ENCODE results near the gene PITPNC1.

The PITPNC1 gene

GRCh38 chr17:67353161-67353560 lies 23.9 kb upstream of the PITPNC1 start:
- Histone ChIP-seq H3K27ac (ENCODE audit: low read depth, low read length) (no peak overlapping the region), H3K4me1 (ENCODE audit: control insufficient read depth in 1 of 2, insufficient read depth in 2 of 2, low read length in 2 of 2) (no peaks in the 10 kb centered on the region), H3K9me3 (ENCODE audit: control insufficient read depth in 1 of 2, low read length in 2 of 2) (no peaks in the 10 kb centered on the region), H3K9ac (ENCODE audit: low read depth in 1 of 2, low read length in 2 of 2) (no peak overlapping the region), H3K27me3 (ENCODE audit: control insufficient read depth in 1 of 2, insufficient read depth in 2 of 2, low read length in 2 of 2) (no peaks in the 10 kb centered on the region), H3K36me3 (ENCODE audit: control insufficient read depth in 1 of 2, insufficient read depth in 2 of 2, low read length in 2 of 2) (peaks cover 37 to 77% of the 10 kb centered on the region in 2 donors), H3K4me3 (ENCODE audit: low read depth in 1 of 2, low read length in 2 of 2) (no peak overlapping the region)

GRCh38 chr17:67353929-67354574 lies 23.0 kb upstream of the PITPNC1 start:
- no peaks in the 10 kb centered on the region for H3K4me1 ChIP-seq (ENCODE audit: control insufficient read depth in 1 of 2, insufficient read depth in 2 of 2, low read length in 2 of 2)
- no peak overlapping the region for H3K27ac ChIP-seq (ENCODE audit: low read depth, low read length)
- H3K9me3 ChIP-seq (ENCODE audit: control insufficient read depth in 1 of 2, low read length in 2 of 2), result no peaks in the 10 kb centered on the region
- H3K36me3 ChIP-seq (ENCODE audit: control insufficient read depth in 1 of 2, insufficient read depth in 2 of 2, low read length in 2 of 2), result peaks cover 34 to 73% of the 10 kb centered on the region in 2 donors
- no peak overlapping the region for H3K4me3 ChIP-seq (ENCODE audit: low read depth in 1 of 2, low read length in 2 of 2)
- H3K9ac ChIP-seq (ENCODE audit: low read depth in 1 of 2, low read length in 2 of 2), result no peak overlapping the region
- no peaks in the 10 kb centered on the region for H3K27me3 ChIP-seq (ENCODE audit: control insufficient read depth in 1 of 2, insufficient read depth in 2 of 2, low read length in 2 of 2)

GRCh38 chr17:67358612-67359011 lies 18.5 kb upstream of the PITPNC1 start:
- no peak overlapping the region for H3K4me3 ChIP-seq (ENCODE audit: low read depth in 1 of 2, low read length in 2 of 2)
- H3K27ac ChIP-seq (ENCODE audit: low read depth, low read length), result no peak overlapping the region
- H3K4me1 ChIP-seq (ENCODE audit: control insufficient read depth in 1 of 2, insufficient read depth in 2 of 2, low read length in 2 of 2), result peaks cover 4 to 10% of the 10 kb centered on the region in 2 donors
- H3K9ac ChIP-seq (ENCODE audit: low read depth in 1 of 2, low read length in 2 of 2), result no peak overlapping the region
- no peaks in the 10 kb centered on the region for H3K9me3 ChIP-seq (ENCODE audit: control insufficient read depth in 1 of 2, low read length in 2 of 2)
- H3K36me3 ChIP-seq (ENCODE audit: control insufficient read depth in 1 of 2, insufficient read depth in 2 of 2, low read length in 2 of 2), result peaks cover 18 to 61% of the 10 kb centered on the region in 2 donors
- H3K27me3 ChIP-seq (ENCODE audit: control insufficient read depth in 1 of 2, insufficient read depth in 2 of 2, low read length in 2 of 2), result no peaks in the 10 kb centered on the region

GRCh38 chr17:67359960-67360791 lies 16.9 kb upstream of the PITPNC1 start:
- no peaks in the 10 kb centered on the region for H3K9me3 ChIP-seq (ENCODE audit: control insufficient read depth in 1 of 2, low read length in 2 of 2)
- H3K4me3 ChIP-seq (ENCODE audit: low read depth in 1 of 2, low read length in 2 of 2), result no peak overlapping the region
- no peak overlapping the region for H3K9ac ChIP-seq (ENCODE audit: low read depth in 1 of 2, low read length in 2 of 2)
- peaks cover 18 to 46% of the 10 kb centered on the region in 2 donors for H3K36me3 ChIP-seq (ENCODE audit: control insufficient read depth in 1 of 2, insufficient read depth in 2 of 2, low read length in 2 of 2)
- H3K27ac ChIP-seq (ENCODE audit: low read depth, low read length), result no peak overlapping the region
- H3K27me3 ChIP-seq (ENCODE audit: control insufficient read depth in 1 of 2, insufficient read depth in 2 of 2, low read length in 2 of 2), result no peaks in the 10 kb centered on the region
- H3K4me1 ChIP-seq (ENCODE audit: control insufficient read depth in 1 of 2, insufficient read depth in 2 of 2, low read length in 2 of 2), result peaks cover 17 to 21% of the 10 kb centered on the region in 2 donors

- Histone ChIP-seq H3K27ac (ENCODE audit: low read depth, low read length) (no peak overlapping the region), H3K4me3 (ENCODE audit: low read depth in 1 of 2, low read length in 2 of 2) (no peak overlapping the region), H3K9ac (ENCODE audit: low read depth in 1 of 2, low read length in 2 of 2) (no peak overlapping the region), H3K9me3 (ENCODE audit: control insufficient read depth in 1 of 2, low read length in 2 of 2) (no peaks in the 10 kb centered on the region), H3K27me3 (ENCODE audit: control insufficient read depth in 1 of 2, insufficient read depth in 2 of 2, low read length in 2 of 2) (no peaks in the 10 kb centered on the region), H3K4me1 (ENCODE audit: control insufficient read depth in 1 of 2, insufficient read depth in 2 of 2, low read length in 2 of 2) (peaks cover 20 to 26% of the 10 kb centered on the region in 2 donors), H3K36me3 (ENCODE audit: control insufficient read depth in 1 of 2, insufficient read depth in 2 of 2, low read length in 2 of 2) (peaks cover 17 to 40% of the 10 kb centered on the region in 2 donors)
These were observed 16.2 kb upstream of the PITPNC1 start for GRCh38 chr17:67360880-67361279.

GRCh38 chr17:67362173-67362572 lies 14.9 kb upstream of the PITPNC1 start:
- no peaks in the 10 kb centered on the region for H3K27me3 ChIP-seq (ENCODE audit: control insufficient read depth in 1 of 2, insufficient read depth in 2 of 2, low read length in 2 of 2)
- no peak overlapping the region for H3K4me3 ChIP-seq (ENCODE audit: low read depth in 1 of 2, low read length in 2 of 2)
- H3K9ac ChIP-seq (ENCODE audit: low read depth in 1 of 2, low read length in 2 of 2), result no peak overlapping the region
- H3K9me3 ChIP-seq (ENCODE audit: control insufficient read depth in 1 of 2, low read length in 2 of 2), result no peaks in the 10 kb centered on the region
- H3K36me3 ChIP-seq (ENCODE audit: control insufficient read depth in 1 of 2, insufficient read depth in 2 of 2, low read length in 2 of 2), result peaks cover 8 to 30% of the 10 kb centered on the region in 2 donors
- H3K4me1 ChIP-seq (ENCODE audit: control insufficient read depth in 1 of 2, insufficient read depth in 2 of 2, low read length in 2 of 2), result peaks cover 20 to 26% of the 10 kb centered on the region in 2 donors
- no peak overlapping the region for H3K27ac ChIP-seq (ENCODE audit: low read depth, low read length)

GRCh38 chr17:67364847-67365737 lies 12.0 kb upstream of the PITPNC1 start:
- no peaks in the 10 kb centered on the region for H3K9me3 ChIP-seq (ENCODE audit: control insufficient read depth in 1 of 2, low read length in 2 of 2)
- peak overlapping the region; percentile 82 to 88 for H3K4me3 ChIP-seq (ENCODE audit: low read depth in 1 of 2, low read length in 2 of 2)
- H3K27me3 ChIP-seq (ENCODE audit: control insufficient read depth in 1 of 2, insufficient read depth in 2 of 2, low read length in 2 of 2), result no peaks in the 10 kb centered on the region
- peak overlapping the region; percentile 95 to 98 for H3K9ac ChIP-seq (ENCODE audit: low read depth in 1 of 2, low read length in 2 of 2)
- no peak overlapping the region for H3K27ac ChIP-seq (ENCODE audit: low read depth, low read length)
- H3K4me1 ChIP-seq (ENCODE audit: control insufficient read depth in 1 of 2, insufficient read depth in 2 of 2, low read length in 2 of 2), result peaks cover 20 to 24% of the 10 kb centered on the region in 2 donors
- H3K36me3 ChIP-seq (ENCODE audit: control insufficient read depth in 1 of 2, insufficient read depth in 2 of 2, low read length in 2 of 2), result peaks cover 0 to 12% of the 10 kb centered on the region in 2 donors

GRCh38 chr17:67365738-67366192 lies 11.3 kb upstream of the PITPNC1 start:
- Histone ChIP-seq H3K36me3 (ENCODE audit: control insufficient read depth in 1 of 2, insufficient read depth in 2 of 2, low read length in 2 of 2) (peaks cover 0 to 5% of the 10 kb centered on the region in 2 donors), H3K4me3 (ENCODE audit: low read depth in 1 of 2, low read length in 2 of 2) (peak overlapping the region; percentile 82 to 88), H3K9me3 (ENCODE audit: control insufficient read depth in 1 of 2, low read length in 2 of 2) (no peaks in the 10 kb centered on the region), H3K27ac (ENCODE audit: low read depth, low read length) (peak overlapping the region; percentile 72), H3K27me3 (ENCODE audit: control insufficient read depth in 1 of 2, insufficient read depth in 2 of 2, low read length in 2 of 2) (no peaks in the 10 kb centered on the region), H3K9ac (ENCODE audit: low read depth in 1 of 2, low read length in 2 of 2) (peak overlapping the region; percentile 95 to 98), H3K4me1 (ENCODE audit: control insufficient read depth in 1 of 2, insufficient read depth in 2 of 2, low read length in 2 of 2) (peaks cover 17 to 20% of the 10 kb centered on the region in 2 donors)

GRCh38 chr17:67366193-67367157 lies 10.6 kb upstream of the PITPNC1 start, which contains the start of gene PSMD12:
Gene PSMD12, minus strand, starts transcription at chr17:67366577. Its CDS starts 58 bp downstream, at chr17:67366519.
- Histone ChIP-seq H3K4me3 (ENCODE audit: low read depth in 1 of 2, low read length in 2 of 2) (peak within 1 kb of the TSS; percentile 82 to 88), H3K36me3 (ENCODE audit: control insufficient read depth in 1 of 2, insufficient read depth in 2 of 2, low read length in 2 of 2) (no peaks in the 10 kb centered on the region), H3K9ac (ENCODE audit: low read depth in 1 of 2, low read length in 2 of 2) (peak within 1 kb of the TSS; percentile 95 to 98), H3K27me3 (ENCODE audit: control insufficient read depth in 1 of 2, insufficient read depth in 2 of 2, low read length in 2 of 2) (no peaks in the 10 kb centered on the region), H3K27ac (ENCODE audit: low read depth, low read length) (peak within 1 kb of the TSS; percentile 72), H3K4me1 (ENCODE audit: control insufficient read depth in 1 of 2, insufficient read depth in 2 of 2, low read length in 2 of 2) (peaks cover 16 to 20% of the 10 kb centered on the region in 2 donors), H3K9me3 (ENCODE audit: control insufficient read depth in 1 of 2, low read length in 2 of 2) (no peaks in the 10 kb centered on the region)

Data from duodenal mucosa (tissue), 2 donors.